ENCODE measurements around the gene RAB1B.
"Not testable (repeated sequence)": the region's sequence is repeated elsewhere in the genome, so short reads cannot be mapped to it uniquely, and the experiment has no call there.

The RAB1B gene

GRCh38 chr11:66318600-66318970 is 50.1 kb downstream of the RAB1B start:
- CTCF ChIA-PET, result interaction anchor here (2.1 kb wide), 1 partner anchor 10 kb away, joined by 7 read pairs; no protein-coding TSS in a partner anchor
- H3K9me3 ChIP-seq (ENCODE audit: control extremely low read depth in 1 of 5, control insufficient read depth in 4 of 5, insufficient read depth in 2 of 5, low read depth in 1 of 5, low read length in 4 of 5), result no peaks in the 10 kb centered on the region
- no peak for DNase-seq
- 67% methylated on average over 2 of the region's 3 CpGs for WGBS (ENCODE audit: insufficient coverage)
- peak overlapping the region in 1 of 2 experiments; percentile 58 for H3K27ac ChIP-seq (ENCODE audit: insufficient read depth in 1 of 2, low read depth in 1 of 2, low read length in 2 of 2, poor library complexity in 1 of 2, severe bottlenecking in 2 of 2)
- H3K36me3 ChIP-seq (ENCODE audit: control insufficient read depth in 4 of 4, insufficient read depth in 4 of 4, low read length in 3 of 4), result no peaks in the 10 kb centered on the region
- peak overlapping the region in 3 of 7 experiments; percentile 16 to 53 (median 43) for H3K4me3 ChIP-seq (ENCODE audit: control insufficient read depth in 1 of 7, extremely low read depth in 1 of 7, insufficient read depth in 4 of 7, low read depth in 2 of 7, low read length in 6 of 7)
- H3K27me3 ChIP-seq (replicated peaks in 2 of 5; ENCODE audit: control insufficient read depth in 4 of 5, insufficient read depth in 5 of 5, low read length in 4 of 5), result no peaks in the 10 kb centered on the region
- POLR2A ChIA-PET, result no interaction called here
- peaks cover 11 to 40% (median 34%) of the 10 kb centered on the region in 4 experiments for H3K4me1 ChIP-seq (ENCODE audit: control extremely low read depth in 1 of 4, control insufficient read depth in 4 of 4, insufficient read depth in 4 of 4, low read length in 3 of 4)

DNA sequence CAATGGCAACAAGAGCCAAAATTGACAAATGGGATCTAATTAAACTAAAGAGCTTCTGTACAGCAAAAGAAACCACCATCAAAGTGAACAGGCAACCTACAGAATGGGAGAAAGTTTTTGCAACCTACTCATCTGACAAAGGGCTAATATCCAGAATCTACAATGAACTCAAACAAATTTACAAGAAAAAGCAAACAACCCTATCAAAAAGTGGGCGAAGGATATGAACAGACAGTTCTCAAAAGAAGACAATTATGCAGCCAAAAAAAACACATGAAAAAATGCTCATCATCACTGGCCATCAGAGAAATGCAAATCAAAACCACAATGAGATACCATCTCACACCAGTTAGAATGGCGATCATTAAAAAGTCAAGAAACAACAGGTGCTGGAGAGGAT is 51.9 kb downstream of the RAB1B start:
- DNase-seq; H3K36me3 ChIP-seq (ENCODE audit: control insufficient read depth in 4 of 4, insufficient read depth in 4 of 4, low read length in 3 of 4); POLR2A ChIA-PET; H3K27me3 ChIP-seq (replicated peaks in 2 of 5; ENCODE audit: control insufficient read depth in 4 of 5, insufficient read depth in 5 of 5, low read length in 4 of 5); CTCF ChIA-PET; H3K9me3 ChIP-seq (ENCODE audit: control extremely low read depth in 1 of 5, control insufficient read depth in 4 of 5, insufficient read depth in 2 of 5, low read depth in 1 of 5, low read length in 4 of 5); H3K27ac ChIP-seq (ENCODE audit: insufficient read depth in 1 of 2, low read depth in 1 of 2, low read length in 2 of 2, poor library complexity in 1 of 2, severe bottlenecking in 2 of 2); H3K4me3 ChIP-seq (ENCODE audit: control insufficient read depth in 1 of 7, extremely low read depth in 1 of 7, insufficient read depth in 4 of 7, low read depth in 2 of 7, low read length in 6 of 7): not testable (repeated sequence)
- no CpG with 5 or more reads among the region's 2 CpGs for WGBS (ENCODE audit: insufficient coverage)
- peaks cover 11 to 38% (median 31%) of the 10 kb centered on the region in 4 experiments for H3K4me1 ChIP-seq (ENCODE audit: control extremely low read depth in 1 of 4, control insufficient read depth in 4 of 4, insufficient read depth in 4 of 4, low read length in 3 of 4)

DNA sequence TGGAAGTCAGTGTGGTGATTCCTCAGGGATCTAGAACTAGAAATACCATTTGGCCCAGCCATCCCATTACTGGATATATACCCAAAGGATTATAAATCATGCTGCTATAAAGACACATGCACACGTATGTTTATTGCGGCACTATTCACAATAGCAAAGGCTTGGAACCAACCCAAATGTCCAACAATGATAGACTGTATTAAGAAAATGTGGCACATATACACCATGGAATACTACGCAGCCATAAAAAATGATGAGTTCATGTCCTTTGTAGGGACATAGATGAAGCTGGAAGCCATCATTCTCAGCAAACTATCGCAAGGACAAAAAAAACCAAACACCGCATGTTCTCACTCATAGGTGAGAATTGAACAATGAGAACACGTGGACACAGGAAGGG is 52.3 kb downstream of the RAB1B start:
- H3K36me3 ChIP-seq (ENCODE audit: control insufficient read depth in 4 of 4, insufficient read depth in 4 of 4, low read length in 3 of 4); DNase-seq; CTCF ChIA-PET; H3K9me3 ChIP-seq (ENCODE audit: control extremely low read depth in 1 of 5, control insufficient read depth in 4 of 5, insufficient read depth in 2 of 5, low read depth in 1 of 5, low read length in 4 of 5); H3K27ac ChIP-seq (ENCODE audit: insufficient read depth in 1 of 2, low read depth in 1 of 2, low read length in 2 of 2, poor library complexity in 1 of 2, severe bottlenecking in 2 of 2); H3K27me3 ChIP-seq (replicated peaks in 2 of 5; ENCODE audit: control insufficient read depth in 4 of 5, insufficient read depth in 5 of 5, low read length in 4 of 5); H3K4me3 ChIP-seq (ENCODE audit: control insufficient read depth in 1 of 7, extremely low read depth in 1 of 7, insufficient read depth in 4 of 7, low read depth in 2 of 7, low read length in 6 of 7): not testable (repeated sequence)
- WGBS (ENCODE audit: insufficient coverage), result 94% methylated on average over 3 of the region's 6 CpGs
- H3K4me1 ChIP-seq (ENCODE audit: control extremely low read depth in 1 of 4, control insufficient read depth in 4 of 4, insufficient read depth in 4 of 4, low read length in 3 of 4), result peaks cover 11 to 42% (median 35%) of the 10 kb centered on the region in 4 experiments
- POLR2A ChIA-PET, result interaction anchor here (1.4 kb wide), 1 partner anchor 8 kb away, joined by 4 read pairs; no protein-coding TSS in a partner anchor

- CTCF ChIA-PET, result interaction anchor here (1.1 to 1.8 kb wide), 3 partner anchors 9 to 13 kb away, joined by 7 to 8 read pairs (median 7); partner anchors contain the start of gene RIN1
- H3K9me3 ChIP-seq (ENCODE audit: control extremely low read depth in 1 of 5, control insufficient read depth in 4 of 5, insufficient read depth in 2 of 5, low read depth in 1 of 5, low read length in 4 of 5), result no peaks in the 10 kb centered on the region
- H3K27me3 ChIP-seq (replicated peaks in 2 of 5; ENCODE audit: control insufficient read depth in 4 of 5, insufficient read depth in 5 of 5, low read length in 4 of 5), result no peaks in the 10 kb centered on the region
- H3K4me1 ChIP-seq (ENCODE audit: control extremely low read depth in 1 of 4, control insufficient read depth in 4 of 4, insufficient read depth in 4 of 4, low read length in 3 of 4), result peaks cover 11 to 44% (median 38%) of the 10 kb centered on the region in 4 experiments
- no peak overlapping the region for H3K4me3 ChIP-seq (ENCODE audit: control insufficient read depth in 1 of 7, extremely low read depth in 1 of 7, insufficient read depth in 4 of 7, low read depth in 2 of 7, low read length in 6 of 7)
- DNase-seq, result no peak
- POLR2A ChIA-PET, result interaction anchor here (1.4 kb wide), 1 partner anchor 9 kb away, joined by 4 read pairs; no protein-coding TSS in a partner anchor
- no peaks in the 10 kb centered on the region for H3K36me3 ChIP-seq (ENCODE audit: control insufficient read depth in 4 of 4, insufficient read depth in 4 of 4, low read length in 3 of 4)
- 91% methylated on average over 3 of the region's 4 CpGs for WGBS (ENCODE audit: insufficient coverage)
- H3K27ac ChIP-seq (ENCODE audit: insufficient read depth in 1 of 2, low read depth in 1 of 2, low read length in 2 of 2, poor library complexity in 1 of 2, severe bottlenecking in 2 of 2), result no peak overlapping the region
Observed at GRCh38 chr11:66321606-66322005, 53.2 kb downstream of the RAB1B start.

GRCh38 chr11:66322732-66323427 is 54.4 kb downstream of the RAB1B start:
- CTCF ChIA-PET, result interaction anchor here (1.8 kb wide), 2 partner anchors 12 kb away, joined by 7 to 8 read pairs; partner anchors contain the start of gene RIN1
- H3K27ac ChIP-seq (ENCODE audit: insufficient read depth in 1 of 2, low read depth in 1 of 2, low read length in 2 of 2, poor library complexity in 1 of 2, severe bottlenecking in 2 of 2), result no peak overlapping the region
- no peaks in the 10 kb centered on the region for H3K9me3 ChIP-seq (ENCODE audit: control extremely low read depth in 1 of 5, control insufficient read depth in 4 of 5, insufficient read depth in 2 of 5, low read depth in 1 of 5, low read length in 4 of 5)
- 97% methylated on average over 7 of the region's 11 CpGs for WGBS (ENCODE audit: insufficient coverage)
- H3K36me3 ChIP-seq (ENCODE audit: control insufficient read depth in 4 of 4, insufficient read depth in 4 of 4, low read length in 3 of 4), result no peaks in the 10 kb centered on the region
- no peaks in the 10 kb centered on the region for H3K27me3 ChIP-seq (replicated peaks in 2 of 5; ENCODE audit: control insufficient read depth in 4 of 5, insufficient read depth in 5 of 5, low read length in 4 of 5)
- H3K4me3 ChIP-seq (ENCODE audit: control insufficient read depth in 1 of 7, extremely low read depth in 1 of 7, insufficient read depth in 4 of 7, low read depth in 2 of 7, low read length in 6 of 7), result no peak overlapping the region
- DNase-seq, result no peak
- peaks cover 11 to 45% (median 29%) of the 10 kb centered on the region in 4 experiments for H3K4me1 ChIP-seq (ENCODE audit: control extremely low read depth in 1 of 4, control insufficient read depth in 4 of 4, insufficient read depth in 4 of 4, low read length in 3 of 4)
- POLR2A ChIA-PET, result no interaction called here

- Histone ChIP-seq H3K27ac (ENCODE audit: insufficient read depth in 1 of 2, low read depth in 1 of 2, low read length in 2 of 2, poor library complexity in 1 of 2, severe bottlenecking in 2 of 2) (no peak overlapping the region), H3K4me1 (ENCODE audit: control extremely low read depth in 1 of 4, control insufficient read depth in 4 of 4, insufficient read depth in 4 of 4, low read length in 3 of 4) (peaks cover 6 to 44% (median 28%) of the 10 kb centered on the region in 4 experiments), H3K36me3 (ENCODE audit: control insufficient read depth in 4 of 4, insufficient read depth in 4 of 4, low read length in 3 of 4) (no peaks in the 10 kb centered on the region), H3K27me3 (replicated peaks in 2 of 5; ENCODE audit: control insufficient read depth in 4 of 5, insufficient read depth in 5 of 5, low read length in 4 of 5) (no peaks in the 10 kb centered on the region), H3K4me3 (ENCODE audit: control insufficient read depth in 1 of 7, extremely low read depth in 1 of 7, insufficient read depth in 4 of 7, low read depth in 2 of 7, low read length in 6 of 7) (no peak overlapping the region), H3K9me3 (ENCODE audit: control extremely low read depth in 1 of 5, control insufficient read depth in 4 of 5, insufficient read depth in 2 of 5, low read depth in 1 of 5, low read length in 4 of 5) (no peaks in the 10 kb centered on the region)
- DNase-seq, result no peak
- WGBS (ENCODE audit: insufficient coverage), result 100% methylated on average over 1 of the region's 1 CpG
- ChIA-PET CTCF (interaction anchor here (1.4 to 4.0 kb wide), 2 partner anchors 12 to 31 kb away, joined by 3 to 44 read pairs; no protein-coding TSS in a partner anchor), POLR2A (no interaction called here)
Observed at GRCh38 chr11:66323684-66324083, 55.2 kb downstream of the RAB1B start.

DNA sequence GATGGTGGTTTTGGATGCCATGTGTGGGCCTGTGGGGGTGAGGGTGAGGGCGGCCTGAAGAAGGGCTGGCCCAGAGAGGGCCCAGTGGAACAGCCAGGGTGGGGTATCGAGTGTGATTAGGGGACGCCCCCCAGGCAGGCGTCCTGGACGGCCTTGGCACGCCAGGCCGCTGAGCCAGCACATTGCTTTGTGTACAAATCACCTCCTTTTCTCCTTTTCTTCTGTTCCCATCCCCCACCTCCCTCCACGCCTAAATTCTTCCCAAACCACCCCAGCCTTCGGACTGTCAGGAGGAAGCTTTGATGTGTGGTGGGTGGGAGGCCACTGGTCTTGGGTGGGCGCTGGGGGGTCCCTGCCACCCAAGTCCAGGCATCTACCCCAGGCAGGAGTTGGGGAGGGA is 56.2 kb downstream of the RAB1B start:
- CTCF ChIA-PET, result interaction anchor here (1.4 to 4.0 kb wide), 2 partner anchors 13 to 30 kb away, joined by 3 to 44 read pairs; no protein-coding TSS in a partner anchor
- H3K36me3 ChIP-seq (ENCODE audit: control insufficient read depth in 4 of 4, insufficient read depth in 4 of 4, low read length in 3 of 4), result no peaks in the 10 kb centered on the region
- peaks cover 0 to 37% (median 24%) of the 10 kb centered on the region in 4 experiments for H3K4me1 ChIP-seq (ENCODE audit: control extremely low read depth in 1 of 4, control insufficient read depth in 4 of 4, insufficient read depth in 4 of 4, low read length in 3 of 4)
- no peaks in the 10 kb centered on the region for H3K27me3 ChIP-seq (replicated peaks in 2 of 5; ENCODE audit: control insufficient read depth in 4 of 5, insufficient read depth in 5 of 5, low read length in 4 of 5)
- 100% methylated on average over 3 of the region's 10 CpGs for WGBS (ENCODE audit: insufficient coverage)
- no peak overlapping the region for H3K4me3 ChIP-seq (ENCODE audit: control insufficient read depth in 1 of 7, extremely low read depth in 1 of 7, insufficient read depth in 4 of 7, low read depth in 2 of 7, low read length in 6 of 7)
- POLR2A ChIA-PET, result no interaction called here
- H3K27ac ChIP-seq (ENCODE audit: insufficient read depth in 1 of 2, low read depth in 1 of 2, low read length in 2 of 2, poor library complexity in 1 of 2, severe bottlenecking in 2 of 2), result no peak overlapping the region
- H3K9me3 ChIP-seq (ENCODE audit: control extremely low read depth in 1 of 5, control insufficient read depth in 4 of 5, insufficient read depth in 2 of 5, low read depth in 1 of 5, low read length in 4 of 5), result no peaks in the 10 kb centered on the region
- no peak for DNase-seq
